ENCODE measurements around the gene MGAT1.
"Not testable (repeated sequence)": the region's sequence is repeated elsewhere in the genome, so short reads cannot be mapped to it uniquely, and the experiment has no call there.

Gene MGAT1

GRCh38 chr5:180790524-180790923 is 12.1 kb downstream of the MGAT1 start:
- Mint-ChIP-seq H3K9me3 (no peaks in the 10 kb centered on the region), H3K27ac (peak overlapping the region; percentile 88), H3K4me3 (no peak overlapping the region), H3K27me3 (ENCODE audit: low read depth, poor library complexity) (peaks cover 6% of the 10 kb centered on the region), H3K36me3 (ENCODE audit: low read depth) (peaks cover 39% of the 10 kb centered on the region), H3K4me1 (peaks cover 34% of the 10 kb centered on the region)
- DNase-seq = no peak
- TF ChIP-seq, protein P1, sequence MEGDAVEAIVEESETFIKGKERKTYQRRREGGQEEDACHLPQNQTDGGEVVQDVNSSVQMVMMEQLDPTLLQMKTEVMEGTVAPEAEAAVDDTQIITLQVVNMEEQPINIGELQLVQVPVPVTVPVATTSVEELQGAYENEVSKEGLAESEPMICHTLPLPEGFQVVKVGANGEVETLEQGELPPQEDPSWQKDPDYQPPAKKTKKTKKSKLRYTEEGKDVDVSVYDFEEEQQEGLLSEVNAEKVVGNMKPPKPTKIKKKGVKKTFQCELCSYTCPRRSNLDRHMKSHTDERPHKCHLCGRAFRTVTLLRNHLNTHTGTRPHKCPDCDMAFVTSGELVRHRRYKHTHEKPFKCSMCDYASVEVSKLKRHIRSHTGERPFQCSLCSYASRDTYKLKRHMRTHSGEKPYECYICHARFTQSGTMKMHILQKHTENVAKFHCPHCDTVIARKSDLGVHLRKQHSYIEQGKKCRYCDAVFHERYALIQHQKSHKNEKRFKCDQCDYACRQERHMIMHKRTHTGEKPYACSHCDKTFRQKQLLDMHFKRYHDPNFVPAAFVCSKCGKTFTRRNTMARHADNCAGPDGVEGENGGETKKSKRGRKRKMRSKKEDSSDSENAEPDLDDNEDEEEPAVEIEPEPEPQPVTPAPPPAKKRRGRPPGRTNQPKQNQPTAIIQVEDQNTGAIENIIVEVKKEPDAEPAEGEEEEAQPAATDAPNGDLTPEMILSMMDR (IDR thresholded peaks at IDR 0.05) = no peak

DNA sequence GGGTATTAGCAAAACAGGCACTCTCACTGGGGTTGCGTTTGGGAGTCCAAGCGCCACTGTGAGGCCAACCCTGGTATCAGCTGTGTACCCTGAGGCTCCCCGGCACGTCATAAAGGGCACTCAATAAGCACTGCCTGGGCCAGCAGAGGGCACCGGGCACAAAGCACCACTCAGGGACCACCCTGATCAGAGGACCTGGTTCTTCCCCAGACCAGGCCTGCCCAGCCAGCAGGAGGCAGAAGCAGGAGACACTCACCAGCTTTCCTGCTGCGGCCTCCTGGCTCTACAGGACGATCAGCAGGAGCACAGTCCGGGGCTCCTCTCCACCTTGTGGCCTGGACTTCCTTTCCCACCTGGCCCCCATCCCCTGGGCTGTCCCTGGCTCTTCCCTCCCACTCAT is 12.6 kb downstream of the MGAT1 start:
- Mint-ChIP-seq H3K4me1 (peaks cover 39% of the 10 kb centered on the region), H3K36me3 (ENCODE audit: low read depth) (peaks cover 34% of the 10 kb centered on the region), H3K4me3 (no peak overlapping the region), H3K9me3 (no peaks in the 10 kb centered on the region), H3K27ac (peak overlapping the region; percentile 88), H3K27me3 (ENCODE audit: low read depth, poor library complexity) (peaks cover 9% of the 10 kb centered on the region)
- DNase-seq = no peak
- TF ChIP-seq, protein P1 (IDR thresholded peaks at IDR 0.05) = no peak

DNA sequence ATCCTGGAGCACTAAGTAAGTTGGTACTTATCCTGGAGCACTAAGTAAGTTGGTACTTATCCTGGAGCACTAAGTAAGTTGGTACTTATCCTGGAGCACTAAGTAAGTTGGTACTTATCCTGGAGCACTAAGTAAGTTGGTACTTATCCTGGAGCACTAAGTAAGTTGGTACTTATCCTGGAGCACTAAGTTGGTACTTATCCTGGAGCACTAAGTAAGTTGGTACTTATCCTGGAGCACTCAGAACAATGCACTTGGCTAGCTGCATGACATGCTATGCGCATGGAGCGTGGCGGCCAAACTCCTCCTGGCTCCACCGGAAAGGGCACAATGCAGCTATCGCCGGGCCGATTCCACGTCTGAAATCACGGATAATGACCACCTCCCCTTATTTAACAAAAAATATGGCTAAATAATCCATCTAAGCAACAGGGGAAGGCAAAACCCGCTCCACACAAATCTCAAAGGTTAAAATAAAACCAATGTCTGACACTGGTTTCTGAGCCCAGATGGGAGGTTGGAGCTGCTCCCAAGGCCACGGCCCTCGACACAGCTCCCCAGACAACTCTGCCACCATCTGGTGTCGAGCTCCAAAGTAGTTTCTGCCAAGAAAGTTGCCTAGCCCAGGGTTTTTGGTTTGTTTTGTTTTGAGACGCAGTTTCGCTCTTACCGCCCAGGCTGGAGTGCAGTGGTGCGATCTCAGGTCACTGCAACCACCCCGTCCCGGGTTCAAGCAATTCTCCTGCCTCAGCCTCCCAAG is 13.8 kb downstream of the MGAT1 start:
- not testable (repeated sequence) for H3K9me3 Mint-ChIP-seq; H3K4me3 Mint-ChIP-seq; DNase-seq; H3K27me3 Mint-ChIP-seq (ENCODE audit: low read depth, poor library complexity); H3K27ac Mint-ChIP-seq
- Mint-ChIP-seq H3K4me1 (peaks cover 48% of the 10 kb centered on the region), H3K36me3 (ENCODE audit: low read depth) (peaks cover 28% of the 10 kb centered on the region)

DNA sequence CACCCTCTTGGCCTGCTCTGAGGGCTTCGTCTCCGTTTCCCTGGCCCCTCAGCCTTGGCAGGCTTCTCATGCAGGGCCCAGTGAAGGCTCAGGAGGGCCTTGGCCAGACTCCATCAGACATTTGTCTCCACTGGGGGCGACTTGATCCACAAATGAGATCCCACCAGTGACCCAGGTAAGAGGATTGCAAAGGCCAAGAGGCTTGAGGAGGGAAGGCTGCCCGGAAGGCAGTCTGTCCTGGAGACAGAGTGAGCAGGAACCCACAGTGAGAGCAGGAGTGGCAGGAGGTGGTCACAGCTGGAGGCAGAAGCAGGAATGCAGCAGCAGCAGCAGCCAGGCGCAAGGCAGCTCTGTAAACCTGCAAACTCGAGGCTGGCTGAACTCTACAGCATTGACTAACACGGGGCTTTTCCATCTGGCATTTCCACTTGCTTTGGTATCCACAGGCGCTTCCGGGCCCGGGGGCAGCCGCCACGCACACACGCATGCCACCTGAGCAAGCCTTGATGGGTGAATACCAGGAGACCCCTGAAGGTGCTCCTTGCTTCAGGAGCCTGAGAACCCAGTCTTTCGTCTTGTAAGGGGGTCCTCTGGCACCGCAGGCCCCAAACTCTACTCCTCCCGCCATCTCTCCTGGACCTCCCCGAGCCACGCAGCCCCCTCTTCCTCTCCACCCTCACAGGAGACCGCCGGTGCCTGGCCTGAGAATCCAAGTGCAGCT is 14.7 kb downstream of the MGAT1 start:
- Mint-ChIP-seq H3K36me3 (ENCODE audit: low read depth) (peaks cover 20% of the 10 kb centered on the region), H3K4me3 (no peak overlapping the region), H3K27me3 (ENCODE audit: low read depth, poor library complexity) (peaks cover 9% of the 10 kb centered on the region), H3K27ac (no peak overlapping the region), H3K9me3 (no peaks in the 10 kb centered on the region), H3K4me1 (peaks cover 51% of the 10 kb centered on the region)
- no peak for DNase-seq
- TF ChIP-seq, protein P1 (IDR thresholded peaks at IDR 0.05) = no peak

- Mint-ChIP-seq H3K36me3 (ENCODE audit: low read depth) (peaks cover 24% of the 10 kb centered on the region), H3K9me3 (peaks cover 6% of the 10 kb centered on the region), H3K4me1 (peaks cover 51% of the 10 kb centered on the region), H3K27ac (peak overlapping the region; percentile 97), H3K4me3 (no peak overlapping the region), H3K27me3 (ENCODE audit: low read depth, poor library complexity) (peaks cover 9% of the 10 kb centered on the region)
- DNase-seq = no peak
- TF ChIP-seq, protein P1 (IDR thresholded peaks at IDR 0.05) = no peak
These were observed 15.8 kb downstream of the MGAT1 start for GRCh38 chr5:180786531-180787398.

DNA sequence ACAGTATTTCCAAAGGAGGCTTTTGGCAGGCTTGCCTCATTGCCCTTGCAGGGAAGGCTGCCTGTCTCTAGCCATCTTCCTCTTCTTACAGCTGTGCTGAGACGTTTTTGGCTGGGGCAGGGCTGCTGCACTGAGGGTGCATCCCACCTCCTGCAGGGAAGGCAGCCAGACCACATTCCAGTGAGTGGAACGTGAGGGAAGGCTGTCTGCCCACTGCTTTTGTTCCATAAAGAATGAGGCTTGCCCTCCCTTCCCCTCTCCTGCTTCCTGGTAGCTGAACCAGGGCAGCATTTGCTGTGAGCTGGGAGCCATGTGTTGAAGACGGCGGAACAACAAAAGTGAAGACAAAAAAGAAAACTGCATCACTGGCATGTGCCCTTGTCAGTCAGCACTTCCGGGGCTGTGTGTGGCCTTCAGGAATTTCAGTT is 16.8 kb downstream of the MGAT1 start:
- DNase-seq = no peak

More for the DNA sequence above, 16.8 kb downstream of the MGAT1 start:
- peaks cover 15% of the 10 kb centered on the region for H3K9me3 Mint-ChIP-seq
- H3K4me1 Mint-ChIP-seq = peaks cover 51% of the 10 kb centered on the region
- H3K4me3 Mint-ChIP-seq = no peak overlapping the region
- H3K27ac Mint-ChIP-seq = peak overlapping the region; percentile 97
- H3K36me3 Mint-ChIP-seq (ENCODE audit: low read depth) = peaks cover 23% of the 10 kb centered on the region
- H3K27me3 Mint-ChIP-seq (ENCODE audit: low read depth, poor library complexity) = peaks cover 10% of the 10 kb centered on the region
- TF ChIP-seq, protein P1 (IDR thresholded peaks at IDR 0.05) = no peak

Data from nephron progenitor cell (in vitro differentiated cells).